HepG2 (cell line): Measurements from ENCODE around the gene CCDC148.

Experiments used
- EZH2 ChIP-seq: conservative IDR thresholded peaks from 2 replicates; pipeline ENCODE4 v1.6.1; 2012; ENCODE audit warnings: mild to moderate bottlenecking, low read depth, low read length, moderate library complexity
- HDAC6 ChIP-seq: fragments of 200-600 bp; sonication (generic); IDR thresholded peaks from 2 replicates; pipeline ENCODE4 v1.7.0; 2017; ENCODE audit warnings: mild to moderate bottlenecking, antibody characterized with exemption, low read length, low read depth
- POLR2AphosphoS2 ChIP-seq: IDR thresholded peaks from 2 replicates; pipeline ENCODE4 v1.6.1; 2011; ENCODE audit warnings: low read depth, low read length, improper control_type of control experiment
- PPARG ChIP-seq: conservative IDR thresholded peaks from 2 replicates; pipeline ENCODE4 v1.6.1; 2016; ENCODE audit warnings: missing biosample characterization, missing genetic modification reagents
- TCF7L2 ChIP-seq: IDR thresholded peaks from 2 replicates; pipeline ENCODE4 v1.6.1; 2011; ENCODE audit warnings: mild to moderate bottlenecking, low read depth, low read length, moderate library complexity
- TF ChIP-seq, protein P1 (sequence below): sonication (generic); formaldehyde crosslinking; IDR thresholded peaks from 2 replicates; pipeline ENCODE4 v1.5.0; 2020; ENCODE audit warnings: mild to moderate bottlenecking, missing genetic modification reagents, moderate library complexity

DNA sequence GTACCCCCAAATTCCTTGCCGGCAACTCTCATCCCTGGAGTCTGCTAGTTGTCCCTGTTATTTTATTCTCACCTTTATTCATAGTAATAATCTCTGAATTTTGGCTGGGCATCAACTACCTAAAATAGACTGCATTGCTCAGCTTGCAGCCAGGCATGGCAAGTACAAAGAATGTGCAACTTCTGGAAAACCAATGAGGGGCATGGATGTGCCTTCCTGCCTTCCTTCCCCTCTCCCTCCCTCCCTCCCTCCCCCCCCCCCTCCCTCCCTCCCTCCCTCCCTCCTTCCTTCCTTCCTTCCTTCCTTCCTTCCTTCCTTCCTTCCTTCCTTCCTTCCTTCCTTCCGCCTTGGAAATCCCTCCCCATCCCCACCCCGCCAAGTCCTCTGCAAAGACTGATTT is 162.8 kb downstream of the CCDC148 start:
- TF ChIP-seq, protein P1, sequence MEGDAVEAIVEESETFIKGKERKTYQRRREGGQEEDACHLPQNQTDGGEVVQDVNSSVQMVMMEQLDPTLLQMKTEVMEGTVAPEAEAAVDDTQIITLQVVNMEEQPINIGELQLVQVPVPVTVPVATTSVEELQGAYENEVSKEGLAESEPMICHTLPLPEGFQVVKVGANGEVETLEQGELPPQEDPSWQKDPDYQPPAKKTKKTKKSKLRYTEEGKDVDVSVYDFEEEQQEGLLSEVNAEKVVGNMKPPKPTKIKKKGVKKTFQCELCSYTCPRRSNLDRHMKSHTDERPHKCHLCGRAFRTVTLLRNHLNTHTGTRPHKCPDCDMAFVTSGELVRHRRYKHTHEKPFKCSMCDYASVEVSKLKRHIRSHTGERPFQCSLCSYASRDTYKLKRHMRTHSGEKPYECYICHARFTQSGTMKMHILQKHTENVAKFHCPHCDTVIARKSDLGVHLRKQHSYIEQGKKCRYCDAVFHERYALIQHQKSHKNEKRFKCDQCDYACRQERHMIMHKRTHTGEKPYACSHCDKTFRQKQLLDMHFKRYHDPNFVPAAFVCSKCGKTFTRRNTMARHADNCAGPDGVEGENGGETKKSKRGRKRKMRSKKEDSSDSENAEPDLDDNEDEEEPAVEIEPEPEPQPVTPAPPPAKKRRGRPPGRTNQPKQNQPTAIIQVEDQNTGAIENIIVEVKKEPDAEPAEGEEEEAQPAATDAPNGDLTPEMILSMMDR: no peak
- TF ChIP-seq PPARG: no peak
- no peak for TF ChIP-seq EZH2
- no peak for TF ChIP-seq TCF7L2
- no peak for TF ChIP-seq POLR2AphosphoS2
- TF ChIP-seq HDAC6: no peak
